ENCODE measurements around the gene SP140. TPM values are rescaled to one million over a fixed set of nuclear protein-coding genes. Genes with fewer than 3 reads are reported as not detected.
"Not testable (repeated sequence)": the region's sequence is repeated elsewhere in the genome, so short reads cannot be mapped to it uniquely, and the experiment has no call there.

SP140 gene
- total RNA-seq, 1 donor from 2014 or later: 0.49 TPM

GRCh38 chr2:230226051-230226551, 565 bp downstream of the SP140 start:
- DNase-seq: no peak

GRCh38 chr2:230227216-230227615, 1.7 kb downstream of the SP140 start:
- DNase-seq: no peak

- DNase-seq: no peak
Measured at GRCh38 chr2:230230087-230230486, 4.6 kb downstream of the SP140 start.

GRCh38 chr2:230230496-230231200, 5.1 kb downstream of the SP140 start:
- no peak for DNase-seq

GRCh38 chr2:230231251-230231650, 5.7 kb downstream of the SP140 start:
- no peak for DNase-seq

- no peak for DNase-seq
Measured at GRCh38 chr2:230234122-230234722, 8.7 kb downstream of the SP140 start.

GRCh38 chr2:230234845-230235244, 9.3 kb downstream of the SP140 start:
- DNase-seq: no peak

GRCh38 chr2:230244211-230244610, 18.7 kb downstream of the SP140 start:
- DNase-seq: no peak

GRCh38 chr2:230246206-230246605, 20.7 kb downstream of the SP140 start:
- DNase-seq: no peak

GRCh38 chr2:230250231-230250630, 24.7 kb downstream of the SP140 start:
- DNase-seq: no peak

- no peak for DNase-seq
Measured at GRCh38 chr2:230254152-230254881, 28.8 kb downstream of the SP140 start.

GRCh38 chr2:230256733-230257332, 31.3 kb downstream of the SP140 start:
- no peak for DNase-seq

- peak; percentile 9 for DNase-seq
Measured at GRCh38 chr2:230258483-230258882, 32.9 kb downstream of the SP140 start.

- DNase-seq: no peak
Measured at GRCh38 chr2:230262246-230262645, 36.7 kb downstream of the SP140 start.

- not testable (repeated sequence) for DNase-seq
Measured at GRCh38 chr2:230264945-230265344, 39.4 kb downstream of the SP140 start.

- no peak for DNase-seq
Measured at GRCh38 chr2:230266638-230267037, 41.1 kb downstream of the SP140 start.

- DNase-seq: no peak
Measured at GRCh38 chr2:230267059-230267458, 41.5 kb downstream of the SP140 start.

GRCh38 chr2:230267556-230267955, 42.0 kb downstream of the SP140 start:
- no peak for DNase-seq

- DNase-seq: no peak
Measured at GRCh38 chr2:230268606-230269243, 43.2 kb downstream of the SP140 start.

GRCh38 chr2:230269715-230270114, 44.2 kb downstream of the SP140 start:
- no peak for DNase-seq

GRCh38 chr2:230282936-230283335, 57.4 kb downstream of the SP140 start:
- DNase-seq: no peak

GRCh38 chr2:230286048-230286447, 60.5 kb downstream of the SP140 start:
- DNase-seq: no peak
